Psoas muscle (tissue), 8 donors: Measurements from ENCODE around the gene DAAM2. TPM values are rescaled to one million over a fixed set of nuclear protein-coding genes. Genes with fewer than 3 reads are reported as not detected.

Experiments
- ATAC-seq, 4 donors: fragments of 200-7000 bp; cut with Tn5 transposase; one replicate each; pipeline ENCODE4 v1.9.1; 2020; ENCODE audit warnings: moderate library complexity in 3 of 4, mild to moderate bottlenecking in 2 of 4
- DNase-seq, 2 donors: peaks; one replicate each; pipeline ENCODE4 v3.0.0-alpha.2; 2020
- H3K27ac ChIP-seq: fragments of 200-600 bp; one replicate; pipeline ENCODE4 v1.8.0; 2022
- H3K27me3 ChIP-seq, 3 donors: fragments of 200-600 bp in 1 of 3; one replicate each; pipeline versions ENCODE4 v1.6.1 to v1.8.0; 2013 to 2022; ENCODE audit warnings: low read length in 2 of 3, mild to moderate bottlenecking in 2 of 3, moderate library complexity in 1 of 3; ENCODE audit not compliant: insufficient read depth in 3 of 3
- H3K36me3 ChIP-seq, 2 donors: fragments of 200-600 bp in 1 of 2; one replicate each; pipeline versions ENCODE4 v1.6.1 to v1.8.0; 2013 to 2022; ENCODE audit warnings: low read depth in 1 of 2, mild to moderate bottlenecking in 1 of 2, moderate library complexity in 1 of 2; ENCODE audit not compliant: insufficient read depth in 1 of 2
- H3K4me1 ChIP-seq: fragments of 200-600 bp; one replicate; pipeline ENCODE4 v1.8.0; 2022
- H3K4me3 ChIP-seq: fragments of 200-600 bp; one replicate; pipeline ENCODE4 v1.8.0; 2022; ENCODE audit warnings: mild to moderate bottlenecking
- H3K9me3 ChIP-seq: fragments of 200-600 bp; one replicate; pipeline ENCODE4 v1.8.0; 2022
- WGBS, 3 donors: extraction: QIAGEN DNeasy Blood & Tissue Kit; methylation state at CpG; one replicate each; pipeline versions ENCODE4 v1.1.6 to v1.1.7; 2013; 5-methylcytosine and 5-hydroxymethylcytosine counted together
- intact Hi-C, 2 donors: fragments of 100-400 bp; cut with DNase I; formaldehyde crosslinking; loops; one replicate each; pipeline versions ENCODE4 v1.11.0 to v1.14.2; 2022
- polyA plus RNA-seq, 3 donors: library from polyadenylated mRNA; stranded (reverse); fragments of 200-250 nt; gene quantifications; one replicate each; pipeline ENCODE4 v1.2.3, GENCODE V29; 2013
- total RNA-seq, 4 donors: library from RNA; stranded (reverse); fragmentation: NEBNext Ultra II Directional in 2 of 4; extraction: Animal tissue kit (Norgen Biotek cat#: 25700) in 2 of 4; gene quantifications; one replicate each; pipeline versions ENCODE4 v1.2.1 to v1.2.4, GENCODE V29; 2021 to 2023
- TF ChIP-seq, protein P1 (sequence below): fragments of 200-600 bp; IDR thresholded peaks from one replicate; pipeline ENCODE4 v1.8.0; 2022; ENCODE audit warnings: antibody characterized with exemption
- donor health status: healthy with polysubstance abuse.
- donor health status: DM: no; HTN: no; CAD: no; lungs with moderate emphysema.
- donor health status: Bipolar disorder and iron deficiency.
- donor health status: healthy.
- donor health status: DM: yes; HTN: yes; CAD: no.
- donor health status: DM: no; HTN: no; CAD: no.
- donor health status: DM: no; HTN: no; CAD: no.
- donor health status: DM: yes; HTN: yes; CAD: no.

The DAAM2 gene
- total and polyA plus RNA-seq, 7 donors: 7.0 to 67.1 (median 26.5) TPM

DNA sequence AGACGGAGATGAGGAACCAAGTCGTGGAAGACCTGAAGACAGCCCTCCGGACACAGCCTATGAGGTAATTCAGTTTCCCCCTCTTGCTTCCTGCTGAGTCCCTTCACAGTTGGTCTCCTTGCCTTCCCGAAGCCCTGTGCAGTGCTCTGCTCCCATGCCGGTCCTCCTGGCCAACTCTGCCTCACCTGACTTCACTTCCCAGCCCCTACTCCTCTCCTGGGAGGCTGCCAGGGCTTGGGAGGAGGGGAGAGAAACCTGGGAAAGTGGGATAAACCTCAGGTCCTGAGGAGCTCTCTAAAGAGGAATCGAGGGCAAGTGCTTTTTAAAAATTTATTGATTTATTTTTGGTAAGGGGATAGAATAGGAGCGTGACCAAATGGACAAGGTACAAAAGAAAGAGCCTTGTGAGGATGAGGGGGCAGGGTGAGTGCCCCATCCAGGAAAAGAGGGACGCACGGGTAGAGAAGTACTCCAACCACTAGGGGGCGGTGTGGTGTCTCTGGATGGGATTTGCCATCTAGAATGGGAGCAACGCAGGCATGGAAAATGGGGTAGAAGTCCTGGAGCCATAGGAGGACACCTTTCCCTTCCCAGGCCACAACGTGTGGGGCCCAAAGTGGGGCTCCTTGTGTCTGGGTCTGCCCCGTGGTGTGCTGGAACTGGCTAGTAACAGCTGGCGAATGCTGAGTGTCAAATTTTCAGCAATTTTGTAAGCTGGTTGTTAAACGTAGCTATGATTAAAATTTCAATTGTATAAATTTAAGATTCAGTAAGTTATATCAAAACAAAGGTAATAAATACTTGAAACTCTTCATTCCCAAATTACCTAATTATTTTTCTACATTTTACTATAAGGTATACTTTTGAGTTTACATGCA lies 73.1 kb downstream of the DAAM2 start:
- Histone ChIP-seq H3K27me3 (no peaks in the 10 kb centered on the region), H3K9me3 (no peaks in the 10 kb centered on the region), H3K36me3 (peaks cover 0 to 55% of the 10 kb centered on the region in 2 donors), H3K27ac (no peak overlapping the region), H3K4me1 (no peaks in the 10 kb centered on the region), H3K4me3 (no peak overlapping the region)
- TF ChIP-seq, protein P1, sequence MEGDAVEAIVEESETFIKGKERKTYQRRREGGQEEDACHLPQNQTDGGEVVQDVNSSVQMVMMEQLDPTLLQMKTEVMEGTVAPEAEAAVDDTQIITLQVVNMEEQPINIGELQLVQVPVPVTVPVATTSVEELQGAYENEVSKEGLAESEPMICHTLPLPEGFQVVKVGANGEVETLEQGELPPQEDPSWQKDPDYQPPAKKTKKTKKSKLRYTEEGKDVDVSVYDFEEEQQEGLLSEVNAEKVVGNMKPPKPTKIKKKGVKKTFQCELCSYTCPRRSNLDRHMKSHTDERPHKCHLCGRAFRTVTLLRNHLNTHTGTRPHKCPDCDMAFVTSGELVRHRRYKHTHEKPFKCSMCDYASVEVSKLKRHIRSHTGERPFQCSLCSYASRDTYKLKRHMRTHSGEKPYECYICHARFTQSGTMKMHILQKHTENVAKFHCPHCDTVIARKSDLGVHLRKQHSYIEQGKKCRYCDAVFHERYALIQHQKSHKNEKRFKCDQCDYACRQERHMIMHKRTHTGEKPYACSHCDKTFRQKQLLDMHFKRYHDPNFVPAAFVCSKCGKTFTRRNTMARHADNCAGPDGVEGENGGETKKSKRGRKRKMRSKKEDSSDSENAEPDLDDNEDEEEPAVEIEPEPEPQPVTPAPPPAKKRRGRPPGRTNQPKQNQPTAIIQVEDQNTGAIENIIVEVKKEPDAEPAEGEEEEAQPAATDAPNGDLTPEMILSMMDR: peak; percentile 88
- DNase-seq: peak; percentile 75 to 81
- intact Hi-C loops: loop anchor here in 1 of 2 donors (1.0 kb wide), 1 partner anchor 443 kb away; no protein-coding TSS in a partner anchor
- ATAC-seq: peak; percentile 72 to 87 (median 80)
- WGBS, 3 donors: 45 to 52% (median 46%) methylated on average over 15 of the region's 15 CpGs

DNA sequence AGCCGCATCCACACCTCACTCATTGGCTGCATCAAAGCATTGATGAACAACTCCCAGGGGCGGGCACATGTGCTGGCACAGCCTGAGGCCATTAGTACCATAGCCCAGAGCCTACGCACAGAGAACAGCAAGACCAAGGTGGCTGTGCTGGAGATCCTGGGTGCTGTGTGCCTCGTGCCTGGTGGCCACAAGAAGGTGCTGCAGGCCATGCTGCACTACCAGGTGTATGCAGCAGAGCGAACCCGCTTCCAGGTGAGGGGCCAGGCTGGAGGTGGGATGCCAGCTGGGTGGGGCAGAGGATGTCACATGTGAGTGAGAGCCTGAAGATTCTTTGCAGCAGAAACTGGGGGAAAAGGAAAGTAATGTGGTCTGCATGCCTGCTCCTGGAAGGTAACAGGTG lies 75.4 kb downstream of the DAAM2 start:
- intact Hi-C loops: no loop called here
- Histone ChIP-seq H3K36me3 (peaks cover 0 to 51% of the 10 kb centered on the region in 2 donors), H3K9me3 (no peaks in the 10 kb centered on the region), H3K4me3 (no peak overlapping the region), H3K27ac (no peak overlapping the region), H3K4me1 (no peaks in the 10 kb centered on the region), H3K27me3 (no peaks in the 10 kb centered on the region)
- DNase-seq (no peak), ATAC-seq (no peak)
- TF ChIP-seq, protein P1: no peak
- 88 to 93% (median 90%) methylated on average over 6 of the region's 6 CpGs for WGBS, 3 donors

DNA sequence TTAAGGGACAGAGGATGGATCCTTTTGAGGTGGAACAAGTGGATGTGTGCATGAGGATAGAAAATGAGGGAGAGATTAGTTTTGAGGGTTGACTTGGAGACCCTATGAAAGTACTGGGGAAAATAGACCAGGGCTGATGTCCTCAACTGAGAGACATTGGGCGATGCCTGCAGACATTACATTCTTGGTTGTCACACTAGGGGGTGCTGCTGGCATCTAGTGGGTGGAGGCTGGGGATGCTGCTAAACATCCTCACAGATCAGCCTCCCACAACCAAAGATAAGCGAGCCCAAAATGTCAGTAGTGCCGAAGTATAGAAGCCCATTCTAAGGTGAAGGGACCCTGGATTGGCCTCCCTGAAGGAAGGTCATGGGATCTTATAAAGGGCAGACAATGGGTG lies 78.8 kb downstream of the DAAM2 start:
- Histone ChIP-seq H3K4me1 (no peaks in the 10 kb centered on the region), H3K27ac (no peak overlapping the region), H3K36me3 (peaks cover 0 to 74% of the 10 kb centered on the region in 2 donors), H3K4me3 (no peak overlapping the region), H3K27me3 (no peaks in the 10 kb centered on the region), H3K9me3 (no peaks in the 10 kb centered on the region)
- WGBS, 3 donors: 96 to 98% (median 96%) methylated on average over 3 of the region's 3 CpGs
- ATAC-seq (no peak), DNase-seq (no peak)
- TF ChIP-seq, protein P1: no peak
- intact Hi-C loops: no loop called here

DNA sequence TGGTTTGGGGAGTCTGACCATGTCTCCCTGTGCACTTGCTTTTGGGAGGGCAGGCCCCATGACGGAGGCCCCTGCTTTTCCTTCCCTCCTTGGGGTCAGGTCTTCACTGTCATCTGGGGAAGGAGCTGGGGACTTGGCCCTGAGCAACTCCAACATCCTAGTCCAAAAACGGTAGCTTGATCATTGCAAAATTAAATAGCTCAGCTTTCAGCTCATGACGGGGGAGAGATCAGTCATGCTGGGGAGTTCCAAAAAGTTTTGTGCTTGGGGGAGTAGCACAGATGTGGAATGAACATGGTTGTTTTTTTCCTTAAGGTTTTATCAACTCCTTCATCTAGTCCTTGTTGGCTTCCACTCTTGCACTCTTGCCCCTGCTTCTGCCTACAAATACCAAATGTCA lies 81.3 kb downstream of the DAAM2 start:
- no peak for DNase-seq
- Histone ChIP-seq H3K9me3 (no peaks in the 10 kb centered on the region), H3K4me3 (no peak overlapping the region), H3K4me1 (no peaks in the 10 kb centered on the region), H3K27me3 (no peaks in the 10 kb centered on the region), H3K36me3 (peaks cover 0 to 81% of the 10 kb centered on the region in 2 donors), H3K27ac (no peak overlapping the region)
- TF ChIP-seq, protein P1: no peak
- intact Hi-C loops: no loop called here
- ATAC-seq: peak in 2 of 4 donors; percentile 6 to 55
- WGBS, 3 donors: 43 to 62% (median 52%) methylated on average over 3 of the region's 3 CpGs
